AG09309 (cell line): ENCODE measurements around the gene CDK17.
A peak's percentile ranks its signal among the peaks of the same experiment; 100 is the strongest.
"Not testable (repeated sequence)": the region's sequence is repeated elsewhere in the genome, so short reads cannot be mapped to it uniquely, and the experiment has no call there.

Experiments
- DNase-seq: peaks from one replicate; pipeline ENCODE4 v3.0.0-alpha.2; 2010; ENCODE audit warnings: low read depth
- H3K4me3 ChIP-seq: 2 replicates; pipeline ENCODE4 v1.5.1; 2011; ENCODE audit warnings: mild to moderate bottlenecking, low read depth, low read length, moderate library complexity; ENCODE audit not compliant: control insufficient read depth
- TF ChIP-seq, protein P1 (sequence below): IDR thresholded peaks from 2 replicates; pipeline ENCODE4 v1.5.1; 2011; ENCODE audit warnings: mild to moderate bottlenecking, low read depth, low read length, inconsistent platforms; ENCODE audit not compliant: insufficient read depth, control insufficient read depth; ENCODE audit errors: missing control alignments

The CDK17 gene

DNA sequence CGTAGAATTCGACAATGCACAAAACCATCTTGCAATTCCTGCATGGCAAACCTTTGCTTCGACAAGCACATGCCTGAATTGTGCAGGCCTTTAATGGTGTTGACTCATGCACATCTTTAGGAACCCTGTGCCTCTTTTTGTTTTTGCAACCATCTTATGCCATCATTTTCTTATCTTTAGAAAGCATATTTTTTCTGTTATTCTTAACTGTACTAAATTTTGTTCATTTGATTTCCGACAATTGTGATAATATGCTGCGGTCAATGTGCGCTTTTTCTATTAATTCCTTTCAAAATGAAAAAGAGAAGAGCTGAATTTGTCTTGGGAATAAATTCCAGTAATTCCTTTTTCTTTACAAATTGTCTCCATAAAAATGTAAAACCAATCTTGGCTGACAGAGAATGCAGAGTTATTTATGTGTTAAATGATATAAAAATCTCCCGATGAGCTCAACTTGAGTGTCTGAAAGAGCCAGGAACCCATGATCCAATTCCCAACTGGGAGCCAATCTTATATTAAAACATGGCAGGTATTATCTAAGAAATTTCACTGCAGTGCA lies 20.1 kb upstream of the CDK17 start:
- DNase-seq, result no peak
- no peak overlapping the region for H3K4me3 ChIP-seq
- TF ChIP-seq, protein P1, sequence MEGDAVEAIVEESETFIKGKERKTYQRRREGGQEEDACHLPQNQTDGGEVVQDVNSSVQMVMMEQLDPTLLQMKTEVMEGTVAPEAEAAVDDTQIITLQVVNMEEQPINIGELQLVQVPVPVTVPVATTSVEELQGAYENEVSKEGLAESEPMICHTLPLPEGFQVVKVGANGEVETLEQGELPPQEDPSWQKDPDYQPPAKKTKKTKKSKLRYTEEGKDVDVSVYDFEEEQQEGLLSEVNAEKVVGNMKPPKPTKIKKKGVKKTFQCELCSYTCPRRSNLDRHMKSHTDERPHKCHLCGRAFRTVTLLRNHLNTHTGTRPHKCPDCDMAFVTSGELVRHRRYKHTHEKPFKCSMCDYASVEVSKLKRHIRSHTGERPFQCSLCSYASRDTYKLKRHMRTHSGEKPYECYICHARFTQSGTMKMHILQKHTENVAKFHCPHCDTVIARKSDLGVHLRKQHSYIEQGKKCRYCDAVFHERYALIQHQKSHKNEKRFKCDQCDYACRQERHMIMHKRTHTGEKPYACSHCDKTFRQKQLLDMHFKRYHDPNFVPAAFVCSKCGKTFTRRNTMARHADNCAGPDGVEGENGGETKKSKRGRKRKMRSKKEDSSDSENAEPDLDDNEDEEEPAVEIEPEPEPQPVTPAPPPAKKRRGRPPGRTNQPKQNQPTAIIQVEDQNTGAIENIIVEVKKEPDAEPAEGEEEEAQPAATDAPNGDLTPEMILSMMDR, result no peak

DNA sequence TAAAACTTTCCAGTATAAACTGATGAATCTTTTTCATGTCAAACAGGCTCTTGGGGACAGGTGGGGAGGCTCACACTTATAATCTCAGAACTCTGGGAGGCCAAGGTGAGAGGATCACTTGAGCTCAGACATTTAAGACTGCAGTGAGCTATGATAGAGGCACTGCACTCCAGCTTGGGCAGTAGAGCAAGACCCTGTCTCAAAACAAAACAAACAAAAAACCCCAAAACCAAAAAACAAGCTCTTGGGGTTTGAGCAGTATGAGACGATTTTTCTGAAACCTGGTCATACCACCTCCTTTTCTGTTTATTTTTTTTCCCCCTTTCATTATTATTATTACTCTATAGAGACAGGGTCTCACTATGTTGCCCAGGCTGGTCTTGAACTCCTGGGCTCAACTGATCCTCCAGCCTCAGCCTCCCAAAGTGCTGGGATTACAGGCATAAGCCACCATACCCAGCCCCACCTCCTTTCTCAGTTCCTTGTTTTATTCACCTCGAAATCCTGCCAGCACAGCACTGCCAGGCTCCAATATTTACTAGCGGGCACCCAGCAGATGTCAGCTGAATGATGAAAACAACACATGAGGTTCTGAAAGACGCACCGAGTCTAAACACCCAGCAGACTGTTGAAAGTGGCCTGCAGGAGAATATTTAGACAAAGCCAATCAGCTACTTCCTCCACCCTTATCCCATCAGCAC lies 19.5 kb upstream of the CDK17 start:
- no peak for DNase-seq
- no peak overlapping the region for H3K4me3 ChIP-seq
- TF ChIP-seq, protein P1, result no peak

DNA sequence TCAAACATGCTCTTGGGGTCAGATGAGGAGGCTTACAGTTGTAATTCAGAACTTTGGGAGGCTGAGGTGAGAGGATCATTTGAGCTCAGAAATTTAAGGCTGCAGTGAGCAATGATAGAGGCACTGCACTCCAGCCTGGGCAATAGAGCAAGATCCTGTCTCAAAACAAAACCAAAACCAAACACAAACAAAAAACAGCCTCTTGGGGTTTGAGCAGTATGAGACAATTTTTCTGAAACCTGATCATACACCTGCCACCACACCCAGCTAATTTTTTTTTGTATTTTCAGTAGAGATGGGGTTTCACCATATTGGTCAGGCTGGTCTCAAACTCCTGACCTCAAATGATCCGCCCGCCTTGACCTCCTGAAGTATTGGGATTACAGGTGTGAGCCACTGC lies 17.4 kb upstream of the CDK17 start:
- not testable (repeated sequence) for H3K4me3 ChIP-seq, DNase-seq

DNA sequence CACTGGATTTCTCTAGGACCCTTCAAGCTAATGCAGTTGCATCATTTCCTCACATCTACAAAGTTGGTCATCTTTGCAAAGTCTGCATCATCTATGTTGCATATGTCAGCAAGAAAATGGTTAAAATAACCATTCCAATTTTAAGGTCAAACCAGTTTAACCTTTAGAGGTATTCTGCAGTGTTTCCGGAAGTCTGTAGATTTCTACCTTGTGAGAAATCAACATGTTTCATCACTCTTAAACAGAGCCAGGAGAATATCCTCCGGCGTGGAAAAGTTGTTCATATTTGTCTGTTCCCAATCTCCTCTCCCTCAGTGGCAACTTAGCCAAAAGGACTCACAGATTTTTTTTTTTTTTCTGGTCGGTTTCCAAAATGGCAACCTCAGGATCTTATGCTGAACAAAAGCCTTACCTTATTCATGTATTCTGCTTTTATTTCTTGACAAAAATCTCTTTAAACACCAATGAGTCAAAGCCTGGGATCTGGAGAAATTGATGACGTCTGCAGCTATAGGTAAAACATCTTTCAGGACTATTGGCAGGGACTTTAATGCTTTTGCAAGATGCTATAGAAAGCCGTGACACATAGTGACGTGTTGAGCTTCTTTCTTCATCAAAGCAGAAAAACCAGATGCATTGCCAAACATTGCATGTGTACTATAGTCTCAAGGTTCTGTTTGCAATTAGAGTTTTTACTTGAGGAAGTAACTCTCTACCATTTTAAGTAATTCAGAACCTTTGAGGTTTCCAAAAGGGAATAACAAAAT lies 16.0 kb upstream of the CDK17 start:
- TF ChIP-seq, protein P1, result no peak
- H3K4me3 ChIP-seq, result no peak overlapping the region
- DNase-seq, result peak; percentile 86

DNA sequence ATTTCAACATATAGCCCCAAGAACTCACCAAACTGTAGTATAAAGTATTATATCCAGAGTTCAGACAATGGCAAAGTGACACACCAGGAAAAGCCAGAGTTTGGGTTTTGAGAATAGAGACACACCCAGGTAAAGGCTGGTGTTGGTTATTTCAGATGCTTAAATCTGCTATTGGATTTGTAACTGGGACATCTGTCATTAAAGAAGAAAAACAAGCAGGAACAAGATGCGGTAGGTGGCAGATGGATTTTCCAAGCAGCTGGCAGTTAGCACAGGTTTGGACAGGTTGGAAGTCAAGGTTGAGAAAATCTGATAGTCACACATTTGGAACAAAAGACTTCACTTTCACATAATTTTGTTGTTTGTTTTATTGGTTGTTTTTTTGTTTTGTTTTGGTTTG lies 14.4 kb upstream of the CDK17 start:
- no peak for DNase-seq
- H3K4me3 ChIP-seq, result no peak overlapping the region
- TF ChIP-seq, protein P1, result no peak

GRCh38 chr12:96412431-96412830 lies 12.2 kb upstream of the CDK17 start:
- no peak for DNase-seq

More at GRCh38 chr12:96412431-96412830, 12.2 kb upstream of the CDK17 start:
- no peak overlapping the region for H3K4me3 ChIP-seq
- TF ChIP-seq, protein P1, result no peak
